Stimulated activated CD8-positive, alpha-beta memory T cell treated with anti-CD3 and anti-CD28 coated beads, Interleukin-4, amount 100 ng/mL, for 1 hour (primary cell): Measurements from ENCODE around the gene DNAI2.

Source experiments
- DNase-seq, 2 donors: peaks; one replicate each; pipeline ENCODE4 v3.0.0-alpha.2; 2020; ENCODE audit warnings: low read depth in 2 of 2, low spot score in 1 of 2

The DNAI2 gene

DNA sequence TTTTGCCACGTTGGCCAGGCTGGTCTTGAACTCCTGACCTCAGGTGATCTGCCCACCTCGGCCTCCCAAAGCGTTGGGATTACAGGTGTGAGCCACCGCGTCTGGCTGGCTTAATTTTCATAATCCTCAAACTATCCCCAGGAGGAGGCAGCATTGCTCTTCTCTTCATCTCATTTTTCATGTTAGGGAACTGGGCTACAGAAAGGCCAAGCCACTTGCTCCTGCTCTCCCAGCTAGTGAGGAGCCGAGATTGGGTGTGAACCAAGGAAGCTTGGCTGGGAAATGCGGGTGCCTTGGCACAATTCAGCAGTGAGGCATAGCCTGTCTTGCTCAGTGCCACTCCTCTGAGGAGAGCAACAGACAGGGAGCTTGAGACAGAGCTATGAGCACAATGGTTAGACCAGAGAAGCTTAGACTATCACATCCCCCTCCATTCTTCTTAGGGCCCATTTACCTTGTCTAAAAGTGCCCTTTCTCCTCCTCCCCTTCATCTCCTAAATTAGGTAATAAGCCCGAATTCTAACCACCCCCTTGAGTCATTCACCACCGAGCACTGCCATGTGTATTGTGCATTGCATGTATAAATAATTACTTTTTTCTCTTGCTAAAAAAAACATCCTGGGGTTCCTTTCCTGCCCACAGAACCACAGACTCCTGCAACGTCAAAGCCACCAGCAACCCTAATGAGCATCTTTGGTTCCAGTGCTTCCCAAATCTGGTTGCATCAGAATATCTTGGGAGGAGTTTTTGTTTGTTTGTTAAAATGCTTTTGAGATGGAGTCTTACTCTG lies 32.0 kb downstream of the DNAI2 start:
- DNase-seq: no peak

DNA sequence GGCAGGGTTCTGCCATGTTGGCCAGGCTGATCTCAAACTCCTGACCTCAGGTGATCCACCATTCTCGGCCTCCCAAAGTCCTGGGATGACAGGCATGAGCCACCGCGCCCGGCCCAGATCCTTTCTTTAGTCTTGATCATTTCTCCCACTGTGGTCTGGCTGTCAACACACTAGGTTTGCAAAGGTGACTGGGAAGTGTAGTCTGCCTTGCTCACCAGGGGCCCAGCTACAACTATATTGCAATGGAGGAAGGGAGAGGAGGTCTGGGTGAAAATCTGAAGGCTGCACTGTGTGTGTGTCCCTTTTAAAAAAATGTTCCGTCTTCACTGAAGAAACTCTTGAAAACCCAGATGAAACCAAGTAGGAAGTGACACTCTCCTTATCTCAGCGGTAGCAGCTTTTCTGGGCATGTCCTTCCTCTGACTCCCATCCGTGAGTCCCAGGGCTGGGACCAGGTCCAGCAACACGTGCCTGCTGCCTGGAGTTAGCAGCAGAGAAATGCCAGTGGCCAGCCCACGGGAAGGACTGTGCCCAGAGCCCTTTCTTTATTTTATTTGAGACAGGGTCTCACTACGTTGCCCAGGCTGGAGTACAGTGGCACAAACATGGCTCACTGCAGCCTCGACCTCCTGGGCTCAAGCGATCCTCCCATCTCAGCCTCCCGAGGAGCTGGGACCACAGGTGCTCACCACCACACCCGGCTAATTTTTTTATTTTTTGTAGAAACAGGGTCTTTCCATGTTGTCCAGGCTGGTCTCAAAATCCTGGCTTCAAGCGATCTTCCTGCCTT lies 34.1 kb downstream of the DNAI2 start:
- DNase-seq: no peak

- no peak for DNase-seq
These were observed 35.9 kb downstream of the DNAI2 start for GRCh38 chr17:74309902-74310301.

- DNase-seq: no peak
These were observed 40.8 kb downstream of the DNAI2 start for GRCh38 chr17:74314877-74315276.

GRCh38 chr17:74316220-74316619 lies 42.2 kb downstream of the DNAI2 start:
- DNase-seq: no peak

DNA sequence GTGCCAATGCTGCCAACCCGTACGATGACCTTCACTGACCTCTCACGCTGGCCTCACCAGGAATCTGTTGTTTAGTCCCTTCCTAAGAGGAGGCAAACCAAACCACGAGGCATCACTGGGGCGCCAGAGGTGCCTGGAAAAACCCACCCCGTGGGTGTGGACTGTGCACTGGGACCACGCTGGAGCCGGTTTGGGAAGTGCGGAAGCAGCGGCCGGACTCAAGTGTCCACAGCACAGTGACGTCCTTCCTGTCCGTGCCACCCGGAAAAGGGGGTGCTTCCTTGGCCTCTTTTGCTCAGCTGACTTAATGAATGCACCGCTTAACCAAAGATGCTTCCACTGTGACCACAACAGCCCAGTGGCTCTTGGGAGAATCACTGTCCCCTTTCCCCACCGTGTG lies 43.0 kb downstream of the DNAI2 start:
- no peak for DNase-seq

- no peak for DNase-seq
These were observed 44.4 kb downstream of the DNAI2 start for GRCh38 chr17:74318391-74318790.

DNA sequence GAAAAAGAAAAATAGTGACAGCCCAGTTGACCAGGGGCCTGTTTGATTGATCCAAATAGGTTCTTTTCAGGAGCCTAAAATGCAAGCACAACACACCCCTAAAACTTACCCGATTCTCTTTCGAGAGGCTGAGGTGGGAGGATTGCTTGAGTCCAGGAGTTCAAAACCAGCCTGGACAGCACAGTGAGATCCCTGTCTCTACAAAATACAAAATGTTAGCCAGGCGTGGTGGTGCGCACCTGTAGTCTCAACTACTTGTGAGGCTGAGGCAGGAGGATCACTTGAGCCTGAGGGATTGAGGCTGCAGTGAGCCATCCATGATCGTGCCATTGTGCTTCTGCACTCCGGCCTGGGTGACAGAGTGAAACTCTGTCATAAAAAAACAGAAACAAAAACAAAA lies 50.5 kb downstream of the DNAI2 start:
- DNase-seq: no peak

GRCh38 chr17:74325376-74325742 lies 51.3 kb downstream of the DNAI2 start:
- no peak for DNase-seq

DNA sequence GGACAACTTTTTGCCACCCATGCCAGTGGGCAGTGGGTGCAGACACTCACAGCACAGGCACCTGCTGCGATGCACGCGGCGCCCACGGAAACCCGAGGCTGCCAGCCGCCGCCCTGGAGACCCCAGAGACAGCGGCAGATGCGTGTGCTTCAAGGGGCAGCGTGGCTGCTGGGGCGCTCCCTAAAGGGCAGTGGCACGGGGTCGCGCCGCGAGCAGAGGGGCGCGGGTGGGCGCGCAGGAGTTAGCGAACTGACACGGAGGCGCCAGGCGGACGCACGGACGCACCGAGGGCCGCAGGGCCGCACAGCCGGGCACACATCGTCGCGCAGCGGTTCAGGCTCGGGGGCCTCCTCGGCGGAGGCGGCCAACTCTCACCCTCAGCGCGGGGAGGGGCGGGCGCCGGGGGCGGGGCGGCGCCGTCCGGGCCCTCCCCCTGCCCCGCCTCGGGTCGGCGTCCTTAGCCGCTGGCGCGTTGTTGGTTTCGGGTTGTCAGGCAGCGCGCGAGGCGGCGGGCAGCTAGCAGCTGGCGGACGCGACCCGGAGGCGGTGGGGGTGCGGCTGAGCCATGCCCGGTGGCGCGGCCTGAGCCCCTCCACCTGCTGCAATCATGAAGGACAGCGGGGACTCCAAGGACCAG lies 51.8 kb downstream of the DNAI2 start, which contains the start of gene KIF19:
Gene KIF19, plus strand, starts transcription at position 484 of the 637 bp plus-strand sequence. Its CDS starts 124 bp downstream, at position 608.
- peak in 1 of 2 donors; percentile 7 for DNase-seq

DNA sequence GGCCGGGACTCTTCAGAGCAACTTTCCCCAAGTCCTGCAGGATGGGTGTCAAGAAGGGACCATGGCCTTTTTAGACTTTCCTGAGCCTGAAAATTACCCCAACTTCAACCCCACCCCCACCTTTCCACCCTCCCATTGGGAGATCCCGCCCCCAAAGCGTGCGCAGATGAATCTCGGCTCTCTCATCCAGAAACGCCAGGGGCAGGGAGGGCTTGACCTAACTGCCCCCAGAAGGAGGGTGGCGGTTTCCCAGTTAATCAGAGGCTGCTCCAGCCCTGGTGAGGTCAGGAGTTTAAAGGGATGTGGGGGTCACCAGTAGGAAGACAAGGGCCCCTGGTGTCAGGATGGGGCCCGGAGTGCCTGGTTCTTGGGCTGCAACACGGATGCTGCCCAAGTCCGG lies 52.5 kb downstream of the DNAI2 start:
- no peak for DNase-seq

DNA sequence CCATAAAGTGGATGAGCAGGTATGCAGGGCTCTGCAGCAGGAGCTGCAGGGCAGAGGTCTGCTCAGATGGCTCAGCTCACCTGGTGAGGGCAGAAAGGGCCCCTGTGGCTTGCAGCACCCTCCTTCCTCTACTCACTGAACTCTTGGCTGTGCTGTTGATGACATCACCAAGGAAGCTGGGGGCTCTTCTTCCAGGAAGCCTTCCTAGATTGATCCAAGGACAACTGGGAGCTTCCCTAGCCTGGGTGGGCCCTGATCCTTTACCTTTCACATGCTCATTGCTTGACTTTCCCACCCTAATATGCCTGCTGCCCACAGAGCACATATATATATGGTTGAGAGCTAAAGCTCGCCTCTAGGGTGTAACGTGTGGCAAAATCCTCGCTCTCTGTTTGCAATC lies 54.5 kb downstream of the DNAI2 start:
- DNase-seq: no peak

GRCh38 chr17:74329378-74329777 lies 55.3 kb downstream of the DNAI2 start:
- DNase-seq: no peak

- DNase-seq: no peak
These were observed 56.4 kb downstream of the DNAI2 start for GRCh38 chr17:74330446-74330845.

DNA sequence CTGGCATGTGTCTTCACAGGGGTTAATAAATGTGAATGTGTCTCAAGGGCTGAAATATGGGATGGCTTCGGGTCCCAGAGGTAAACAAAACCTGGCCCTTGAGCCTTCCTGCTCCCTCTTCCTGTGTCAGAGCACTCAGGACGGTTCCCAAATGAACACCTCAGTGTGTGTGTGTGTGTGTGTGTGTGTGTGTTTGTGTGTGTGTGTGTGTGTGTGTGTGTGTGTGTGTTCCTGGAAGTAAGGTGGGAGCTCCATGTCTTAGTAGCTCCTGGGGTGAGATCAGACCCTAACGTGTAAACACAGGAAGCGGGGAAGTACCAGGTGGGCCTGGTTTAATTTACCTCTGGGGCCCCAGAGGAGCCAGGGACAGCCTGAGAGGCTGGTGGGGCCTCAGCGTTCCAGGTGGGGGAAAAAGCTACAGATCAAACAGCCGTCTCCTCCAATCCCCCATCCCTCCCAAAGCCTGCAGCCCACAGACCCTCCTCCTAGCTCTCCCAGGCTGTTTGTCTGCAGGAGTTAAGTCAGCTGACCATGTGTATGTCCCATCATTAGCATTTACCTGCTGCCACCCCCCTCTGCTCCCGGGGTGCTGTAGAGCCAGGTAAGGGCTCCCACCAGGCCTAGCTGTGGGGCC lies 58.1 kb downstream of the DNAI2 start:
- no peak for DNase-seq

GRCh38 chr17:74332763-74333283 lies 58.8 kb downstream of the DNAI2 start:
- DNase-seq: no peak

- DNase-seq: no peak
These were observed 60.5 kb downstream of the DNAI2 start for GRCh38 chr17:74334393-74335039.

GRCh38 chr17:74335529-74336062 lies 61.6 kb downstream of the DNAI2 start:
- no peak for DNase-seq

DNA sequence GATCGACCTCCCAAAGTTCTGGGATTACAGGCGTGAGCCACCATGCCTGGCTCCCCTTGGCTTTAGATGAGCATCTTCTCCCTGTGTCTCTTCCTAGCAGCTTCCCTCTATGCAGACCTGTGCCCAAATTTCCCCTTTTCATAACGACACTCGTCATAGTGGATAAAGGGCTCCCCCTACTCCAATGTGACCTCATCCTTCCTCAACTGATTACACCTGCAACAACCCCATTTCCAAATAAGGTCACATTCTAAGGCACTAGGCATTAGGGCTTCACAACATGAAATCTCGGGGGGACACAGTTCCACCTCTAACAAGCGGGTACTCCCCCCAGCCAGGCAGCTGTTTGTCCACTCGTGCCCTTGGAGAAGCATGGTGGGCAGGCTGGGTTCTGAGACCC lies 62.3 kb downstream of the DNAI2 start:
- no peak for DNase-seq

DNA sequence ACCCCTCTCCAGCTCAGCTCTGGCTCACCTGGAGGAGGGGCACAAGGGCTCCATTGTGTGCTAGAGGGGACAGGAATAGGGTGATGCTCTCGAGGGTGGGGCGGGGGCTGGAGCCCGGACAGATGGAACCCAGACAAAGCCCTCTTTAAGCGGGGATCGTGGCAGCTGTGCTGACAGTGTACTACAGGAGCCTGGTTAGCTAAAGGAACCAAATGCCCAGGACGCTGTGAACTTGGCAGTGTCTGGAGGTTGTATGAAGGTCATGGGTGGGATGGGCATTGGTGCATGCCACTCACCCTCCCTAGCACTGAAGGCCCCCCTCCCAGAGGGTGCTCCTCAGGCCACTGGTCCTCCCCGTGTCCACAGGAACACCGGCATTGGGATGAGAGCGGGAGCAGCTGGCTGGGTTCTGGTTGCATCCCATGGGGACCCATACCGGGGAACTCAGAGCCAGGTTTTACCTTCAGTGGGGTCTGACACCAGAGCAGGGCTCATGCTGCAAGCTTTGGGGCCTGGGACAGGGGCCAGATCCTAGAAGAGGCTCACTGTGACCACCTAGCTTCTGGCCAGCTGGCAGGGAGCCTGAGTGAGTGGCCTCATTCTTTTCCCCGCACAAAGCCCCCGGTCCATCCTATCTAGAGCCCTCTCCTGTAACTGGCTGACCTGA lies 63.9 kb downstream of the DNAI2 start:
- no peak for DNase-seq
